HEK293T (cell line): ENCODE data around the gene NTSR1.

Source experiments
- ELF4 ChIP-seq: fragments of 450-650 bp; IDR thresholded peaks from 2 replicates; pipeline ENCODE4 v1.6.1; 2017; ENCODE audit warnings: antibody characterized with exemption
- FOXA1 ChIP-seq: fragments of 450-650 bp; IDR thresholded peaks from 2 replicates; pipeline ENCODE4 v1.6.1; 2016; ENCODE audit warnings: mild to moderate bottlenecking
- FOXM1 ChIP-seq: fragments of 450-650 bp; IDR thresholded peaks from 2 replicates; pipeline ENCODE4 v1.6.1; 2017; ENCODE audit warnings: mild to moderate bottlenecking, borderline replicate concordance
- LEF1 ChIP-seq: fragments of 450-650 bp; IDR thresholded peaks from 2 replicates; pipeline ENCODE4 v1.6.1; 2017; ENCODE audit warnings: mild to moderate bottlenecking, borderline replicate concordance
- SP1 ChIP-seq: fragments of 450-650 bp; IDR thresholded peaks from 2 replicates; pipeline ENCODE4 v1.6.1; 2017
- SUZ12 ChIP-seq: fragments of 450-650 bp; IDR thresholded peaks from 2 replicates; pipeline ENCODE4 v1.6.1; 2016; ENCODE audit warnings: mild to moderate bottlenecking
- ZNF384 ChIP-seq: fragments of 450-650 bp; IDR thresholded peaks from 2 replicates; pipeline ENCODE4 v1.6.1; 2016

- TF ChIP-seq SUZ12 = no peak
- TF ChIP-seq ZNF384 = no peak
- TF ChIP-seq ELF4 = no peak
- no peak for TF ChIP-seq FOXM1
- TF ChIP-seq SP1 = no peak
- TF ChIP-seq LEF1 = no peak
- TF ChIP-seq FOXA1 = no peak
These were observed 45.7 kb downstream of the NTSR1 start for GRCh38 chr20:62754122-62754990.
